ENCODE data around the gene TGM1.

Gene TGM1

GRCh38 chr14:24267516-24267915 lies 4.5 kb upstream of the TGM1 start:
- no CpG with 5 or more reads among the region's 9 CpGs for WGBS, 2 donors (ENCODE audit: extremely low coverage in 2 of 2, insufficient read length in 2 of 2, insufficient replicate concordance in 1 of 2)
- no peak overlapping the region for H2BK5ac ChIP-seq (ENCODE audit: low read length)
- H3K36me3 ChIP-seq (replicated peaks in 1 of 2; ENCODE audit: control insufficient read depth in 2 of 2, insufficient read depth in 2 of 2, low read length in 2 of 2) = peaks cover 7 to 14% of the 10 kb centered on the region in 2 donors
- peak overlapping the region; percentile 91 for H2BK12ac ChIP-seq (ENCODE audit: low read length)
- DNase-seq (ENCODE audit: low spot score) = no peak
- H3K27ac ChIP-seq (replicated peaks; ENCODE audit: low read length) = no peak overlapping the region
- H3K4me3 ChIP-seq (ENCODE audit: low read length in 2 of 2) = peak overlapping the region in 1 of 2 donors; percentile 21
- no peak overlapping the region for H3K4me2 ChIP-seq (ENCODE audit: insufficient read depth, low read length, poor library complexity, severe bottlenecking)
- H4K8ac ChIP-seq (ENCODE audit: low read depth, low read length) = no peak overlapping the region
- no peak overlapping the region for H2AK5ac ChIP-seq (ENCODE audit: low read depth, low read length)
- no peak overlapping the region for H2AFZ ChIP-seq (ENCODE audit: low read length)
- no peak overlapping the region for H2BK120ac ChIP-seq (ENCODE audit: low read depth, low read length)
- peak overlapping the region; percentile 30 for H3K9ac ChIP-seq (ENCODE audit: low read depth, low read length, poor library complexity)
- H3K27me3 ChIP-seq (ENCODE audit: control insufficient read depth in 3 of 3, insufficient read depth in 3 of 3, low read depth in 1 of 3, low read length in 3 of 3) = no peaks in the 10 kb centered on the region
- H3K4ac ChIP-seq (ENCODE audit: low read length) = no peak overlapping the region
- no peak overlapping the region for H4K91ac ChIP-seq (ENCODE audit: low read depth, low read length, poor library complexity)
- no peak overlapping the region for H3K18ac ChIP-seq (ENCODE audit: low read length)
- no peak overlapping the region for H3K14ac ChIP-seq (ENCODE audit: low read length)
- no peak overlapping the region for H2BK15ac ChIP-seq (ENCODE audit: low read length)
- H3K4me1 ChIP-seq (ENCODE audit: control insufficient read depth in 2 of 2, insufficient read depth in 1 of 2, low read depth in 1 of 2, low read length in 2 of 2) = peaks cover 4 to 6% of the 10 kb centered on the region in 2 donors
- H3K23ac ChIP-seq (ENCODE audit: low read depth, low read length, poor library complexity) = no peak overlapping the region
- no peaks in the 10 kb centered on the region for H3K79me1 ChIP-seq (ENCODE audit: low read depth, low read length)
- peaks cover 0 to 1% of the 10 kb centered on the region in 2 donors for H3K9me3 ChIP-seq (replicated peaks in 1 of 2; ENCODE audit: control insufficient read depth in 2 of 2, insufficient read depth in 1 of 2, low read depth in 1 of 2, low read length in 2 of 2)

GRCh38 chr14:24266344-24267244 lies 3.6 kb upstream of the TGM1 start:
- no peaks in the 10 kb centered on the region for H3K79me1 ChIP-seq (ENCODE audit: low read depth, low read length)
- no CpG with 5 or more reads among the region's 18 CpGs for WGBS, 2 donors (ENCODE audit: extremely low coverage in 2 of 2, insufficient read length in 2 of 2, insufficient replicate concordance in 1 of 2)
- H3K4ac ChIP-seq (ENCODE audit: low read length) = no peak overlapping the region

GRCh38 chr14:24264298-24264697 lies 1.3 kb upstream of the TGM1 start:
- no peak overlapping the region for H4K8ac ChIP-seq (ENCODE audit: low read depth, low read length)
- no peak overlapping the region for H2AK5ac ChIP-seq (ENCODE audit: low read depth, low read length)
- no peaks in the 10 kb centered on the region for H3K4me1 ChIP-seq (ENCODE audit: control insufficient read depth in 2 of 2, insufficient read depth in 1 of 2, low read depth in 1 of 2, low read length in 2 of 2)
- no peak for DNase-seq (ENCODE audit: low spot score)
- no peak overlapping the region for H3K23ac ChIP-seq (ENCODE audit: low read depth, low read length, poor library complexity)
- H3K27ac ChIP-seq (replicated peaks; ENCODE audit: low read length) = no peak overlapping the region
- H2BK120ac ChIP-seq (ENCODE audit: low read depth, low read length) = no peak overlapping the region
- H3K9me3 ChIP-seq (replicated peaks in 1 of 2; ENCODE audit: control insufficient read depth in 2 of 2, insufficient read depth in 1 of 2, low read depth in 1 of 2, low read length in 2 of 2) = no peaks in the 10 kb centered on the region
- H2AFZ ChIP-seq (ENCODE audit: low read length) = no peak overlapping the region
- no peak overlapping the region for H4K91ac ChIP-seq (ENCODE audit: low read depth, low read length, poor library complexity)
- H3K4me2 ChIP-seq (ENCODE audit: insufficient read depth, low read length, poor library complexity, severe bottlenecking) = no peak overlapping the region
- WGBS, 2 donors (ENCODE audit: extremely low coverage in 2 of 2, insufficient read length in 2 of 2, insufficient replicate concordance in 1 of 2) = no CpG with 5 or more reads among the region's 6 CpGs
- no peak overlapping the region for H3K14ac ChIP-seq (ENCODE audit: low read length)
- no peak overlapping the region for H3K4ac ChIP-seq (ENCODE audit: low read length)
- H3K79me1 ChIP-seq (ENCODE audit: low read depth, low read length) = no peaks in the 10 kb centered on the region
- H2BK12ac ChIP-seq (ENCODE audit: low read length) = no peak overlapping the region
- H2BK5ac ChIP-seq (ENCODE audit: low read length) = peak overlapping the region; percentile 27
- H3K9ac ChIP-seq (ENCODE audit: low read depth, low read length, poor library complexity) = peak overlapping the region; percentile 30
- peaks cover 7 to 13% of the 10 kb centered on the region in 2 donors for H3K36me3 ChIP-seq (replicated peaks in 1 of 2; ENCODE audit: control insufficient read depth in 2 of 2, insufficient read depth in 2 of 2, low read length in 2 of 2)
- no peaks in the 10 kb centered on the region for H3K27me3 ChIP-seq (ENCODE audit: control insufficient read depth in 3 of 3, insufficient read depth in 3 of 3, low read depth in 1 of 3, low read length in 3 of 3)
- H3K4me3 ChIP-seq (ENCODE audit: low read length in 2 of 2) = no peak overlapping the region
- H2BK15ac ChIP-seq (ENCODE audit: low read length) = no peak overlapping the region
- H3K18ac ChIP-seq (ENCODE audit: low read length) = no peak overlapping the region

More at GRCh38 chr14:24266344-24267244, 3.6 kb upstream of the TGM1 start:
- H3K18ac ChIP-seq (ENCODE audit: low read length) = no peak overlapping the region
- peaks cover 0 to 3% of the 10 kb centered on the region in 2 donors for H3K4me1 ChIP-seq (ENCODE audit: control insufficient read depth in 2 of 2, insufficient read depth in 1 of 2, low read depth in 1 of 2, low read length in 2 of 2)
- H3K27me3 ChIP-seq (ENCODE audit: control insufficient read depth in 3 of 3, insufficient read depth in 3 of 3, low read depth in 1 of 3, low read length in 3 of 3) = no peaks in the 10 kb centered on the region
- H2BK12ac ChIP-seq (ENCODE audit: low read length) = no peak overlapping the region
- no peak overlapping the region for H3K4me3 ChIP-seq (ENCODE audit: low read length in 2 of 2)
- H2AFZ ChIP-seq (ENCODE audit: low read length) = no peak overlapping the region
- peaks cover 7 to 13% of the 10 kb centered on the region in 2 donors for H3K36me3 ChIP-seq (replicated peaks in 1 of 2; ENCODE audit: control insufficient read depth in 2 of 2, insufficient read depth in 2 of 2, low read length in 2 of 2)
- no peak overlapping the region for H2BK120ac ChIP-seq (ENCODE audit: low read depth, low read length)
- H2BK5ac ChIP-seq (ENCODE audit: low read length) = no peak overlapping the region
- no peak overlapping the region for H2BK15ac ChIP-seq (ENCODE audit: low read length)
- H3K4me2 ChIP-seq (ENCODE audit: insufficient read depth, low read length, poor library complexity, severe bottlenecking) = no peak overlapping the region
- H3K27ac ChIP-seq (replicated peaks; ENCODE audit: low read length) = no peak overlapping the region
- H4K8ac ChIP-seq (ENCODE audit: low read depth, low read length) = peak overlapping the region; percentile 19
- peak overlapping the region; percentile 67 for H3K9ac ChIP-seq (ENCODE audit: low read depth, low read length, poor library complexity)
- no peak overlapping the region for H4K91ac ChIP-seq (ENCODE audit: low read depth, low read length, poor library complexity)
- H2AK5ac ChIP-seq (ENCODE audit: low read depth, low read length) = no peak overlapping the region
- DNase-seq (ENCODE audit: low spot score) = no peak
- no peak overlapping the region for H3K14ac ChIP-seq (ENCODE audit: low read length)
- H3K9me3 ChIP-seq (replicated peaks in 1 of 2; ENCODE audit: control insufficient read depth in 2 of 2, insufficient read depth in 1 of 2, low read depth in 1 of 2, low read length in 2 of 2) = peaks cover 0 to under 1% of the 10 kb centered on the region in 2 donors
- H3K23ac ChIP-seq (ENCODE audit: low read depth, low read length, poor library complexity) = peak overlapping the region; percentile 10

GRCh38 chr14:24263848-24264247 lies 871 bp upstream of the TGM1 start:
- Histone ChIP-seq H2AK5ac (ENCODE audit: low read depth, low read length) (no peak overlapping the region), H2BK12ac (ENCODE audit: low read length) (no peak overlapping the region), H3K4me3 (ENCODE audit: low read length in 2 of 2) (no peak overlapping the region), H2BK15ac (ENCODE audit: low read length) (no peak overlapping the region), H3K9ac (ENCODE audit: low read depth, low read length, poor library complexity) (peak overlapping the region; percentile 30), H3K9me3 (replicated peaks in 1 of 2; ENCODE audit: control insufficient read depth in 2 of 2, insufficient read depth in 1 of 2, low read depth in 1 of 2, low read length in 2 of 2) (no peaks in the 10 kb centered on the region), H3K4me2 (ENCODE audit: insufficient read depth, low read length, poor library complexity, severe bottlenecking) (no peak overlapping the region), H2BK120ac (ENCODE audit: low read depth, low read length) (no peak overlapping the region), H2BK5ac (ENCODE audit: low read length) (peak overlapping the region; percentile 27), H2AFZ (ENCODE audit: low read length) (no peak overlapping the region), H3K27me3 (ENCODE audit: control insufficient read depth in 3 of 3, insufficient read depth in 3 of 3, low read depth in 1 of 3, low read length in 3 of 3) (no peaks in the 10 kb centered on the region), H3K79me1 (ENCODE audit: low read depth, low read length) (no peaks in the 10 kb centered on the region), H3K18ac (ENCODE audit: low read length) (no peak overlapping the region), H3K27ac (replicated peaks; ENCODE audit: low read length) (no peak overlapping the region), H3K14ac (ENCODE audit: low read length) (no peak overlapping the region), H3K36me3 (replicated peaks in 1 of 2; ENCODE audit: control insufficient read depth in 2 of 2, insufficient read depth in 2 of 2, low read length in 2 of 2) (peaks cover 7 to 13% of the 10 kb centered on the region in 2 donors), H3K4me1 (ENCODE audit: control insufficient read depth in 2 of 2, insufficient read depth in 1 of 2, low read depth in 1 of 2, low read length in 2 of 2) (no peaks in the 10 kb centered on the region), H4K8ac (ENCODE audit: low read depth, low read length) (no peak overlapping the region), H3K23ac (ENCODE audit: low read depth, low read length, poor library complexity) (no peak overlapping the region), H3K4ac (ENCODE audit: low read length) (peak overlapping the region; percentile 14), H4K91ac (ENCODE audit: low read depth, low read length, poor library complexity) (no peak overlapping the region)
- no CpG with 5 or more reads among the region's 6 CpGs for WGBS, 2 donors (ENCODE audit: extremely low coverage in 2 of 2, insufficient read length in 2 of 2, insufficient replicate concordance in 1 of 2)
- no peak for DNase-seq (ENCODE audit: low spot score)
